ENCODE measurements around the gene NID2.

Gene NID2

DNA sequence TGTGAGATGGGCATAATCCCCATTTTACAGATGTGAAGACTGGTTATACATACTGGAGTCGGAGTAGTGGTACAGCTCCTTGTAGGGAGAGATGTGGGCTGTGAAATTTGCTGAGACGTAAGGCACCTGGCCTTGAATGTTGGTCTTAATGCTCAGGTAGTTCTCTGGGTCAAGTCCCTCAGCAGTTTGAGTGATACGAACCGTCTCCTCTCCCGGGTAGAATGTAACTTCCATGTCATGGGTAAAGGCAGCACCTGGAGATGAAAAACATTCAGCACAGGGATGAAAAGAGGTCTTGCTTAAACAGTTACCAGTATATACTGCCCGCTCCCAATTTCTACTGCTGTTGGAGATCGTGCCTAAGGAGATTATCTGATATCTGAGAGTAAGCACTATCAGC lies 28.3 kb downstream of the NID2 start:
- no peaks in the 10 kb centered on the region for H3K36me3 ChIP-seq (ENCODE audit: insufficient read depth, low read length)
- H3K9ac ChIP-seq (ENCODE audit: low read depth, low read length), result no peak overlapping the region
- H3K4me1 ChIP-seq (ENCODE audit: insufficient read depth, low read length), result no peaks in the 10 kb centered on the region
- H3K9me3 ChIP-seq (ENCODE audit: control insufficient read depth, insufficient read depth, low read length), result no peaks in the 10 kb centered on the region

DNA sequence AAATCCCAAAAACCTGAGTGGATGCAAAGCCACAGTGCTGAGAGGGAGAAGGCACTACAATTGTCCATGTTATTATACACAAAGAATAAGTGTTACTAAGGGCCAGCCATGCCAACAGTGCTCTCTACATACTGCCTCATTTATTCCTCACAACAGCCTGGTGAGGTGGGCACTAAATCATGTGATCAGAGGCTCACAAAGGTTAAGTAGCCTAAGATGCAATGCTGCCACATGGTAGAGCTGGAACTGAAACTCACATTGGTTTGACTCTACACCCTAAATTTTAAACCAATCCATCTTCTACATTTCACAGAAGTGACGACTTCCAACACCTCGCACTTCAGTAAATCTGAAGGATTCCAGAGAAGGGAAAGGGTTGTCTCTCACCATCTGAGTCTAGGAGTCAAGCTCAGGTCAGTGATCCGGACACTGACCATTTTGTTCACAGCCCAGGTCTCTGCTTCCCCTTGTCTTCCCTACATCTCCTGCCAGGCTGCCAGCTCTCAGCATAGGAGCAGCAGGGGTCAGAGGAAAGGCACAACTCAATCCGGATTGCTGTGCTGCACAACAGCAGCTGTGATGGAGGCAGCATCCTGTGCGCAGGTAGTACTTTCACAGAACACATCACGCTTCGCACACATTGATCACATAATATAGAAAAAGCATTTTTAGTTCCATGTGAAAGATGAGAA lies 29.6 kb downstream of the NID2 start:
- H3K4me1 ChIP-seq (ENCODE audit: insufficient read depth, low read length), result no peaks in the 10 kb centered on the region
- no peaks in the 10 kb centered on the region for H3K36me3 ChIP-seq (ENCODE audit: insufficient read depth, low read length)
- no peaks in the 10 kb centered on the region for H3K9me3 ChIP-seq (ENCODE audit: control insufficient read depth, insufficient read depth, low read length)
- H3K9ac ChIP-seq (ENCODE audit: low read depth, low read length), result no peak overlapping the region

DNA sequence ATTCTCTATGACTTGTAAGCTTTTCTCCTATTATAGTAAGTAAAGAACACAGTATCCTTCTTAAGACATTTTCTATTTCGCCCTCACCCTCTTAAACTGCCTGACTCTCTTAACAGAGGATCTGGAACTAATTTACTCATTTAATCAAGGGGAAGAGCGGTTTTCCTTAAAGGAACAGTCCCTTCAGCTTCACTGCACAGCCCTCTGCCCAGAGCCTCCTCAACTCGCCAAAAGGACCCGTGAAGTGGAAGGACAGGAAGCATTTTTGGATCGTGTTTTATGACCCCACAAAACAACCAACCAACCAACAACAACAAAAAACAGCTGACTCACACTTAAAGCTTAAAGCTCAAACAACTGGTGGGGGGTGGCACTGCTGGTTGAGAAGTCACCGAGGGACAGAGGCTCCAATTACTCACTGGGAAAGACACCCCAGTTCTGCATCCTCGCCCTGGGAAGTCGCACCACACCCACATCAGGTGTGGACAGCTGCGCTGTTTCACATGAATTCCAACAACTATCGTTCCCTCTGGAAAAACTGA lies 35.7 kb downstream of the NID2 start:
- Histone ChIP-seq H3K9me3 (ENCODE audit: control insufficient read depth, insufficient read depth, low read length) (no peaks in the 10 kb centered on the region), H3K9ac (ENCODE audit: low read depth, low read length) (no peak overlapping the region), H3K36me3 (ENCODE audit: insufficient read depth, low read length) (no peaks in the 10 kb centered on the region), H3K4me1 (ENCODE audit: insufficient read depth, low read length) (peaks cover 8% of the 10 kb centered on the region; the same call in 1 of the 2 replicates)

DNA sequence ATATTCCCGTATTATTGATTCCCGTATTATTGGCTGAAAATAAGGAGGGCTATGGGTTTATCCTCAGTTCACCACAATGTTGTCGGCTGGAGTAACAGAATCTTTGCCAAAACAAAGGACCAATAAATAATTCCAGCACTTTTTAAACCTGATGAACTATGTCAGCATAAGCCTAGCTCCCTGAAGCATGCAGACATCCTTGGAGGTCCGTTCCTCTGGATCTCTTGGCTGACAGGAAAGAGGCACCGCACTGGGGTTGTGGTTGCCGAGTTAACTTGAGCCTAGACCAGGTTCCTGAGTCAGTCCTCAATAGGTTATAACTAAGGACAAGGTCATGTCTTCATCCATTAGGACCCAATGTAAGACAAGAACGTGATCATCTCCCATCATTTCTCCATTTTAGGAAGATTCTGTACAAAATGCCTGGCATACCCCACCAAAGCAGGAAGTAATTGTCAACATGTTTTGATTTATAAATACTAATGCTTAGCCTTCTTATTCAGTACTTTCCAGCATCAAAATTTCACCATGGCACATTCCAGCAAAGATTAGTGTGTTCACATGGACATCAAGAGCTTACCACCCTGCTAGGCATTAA lies 36.6 kb downstream of the NID2 start:
- H3K9ac ChIP-seq (ENCODE audit: low read depth, low read length), result no peak overlapping the region
- no peaks in the 10 kb centered on the region for H3K9me3 ChIP-seq (ENCODE audit: control insufficient read depth, insufficient read depth, low read length)
- no peaks in the 10 kb centered on the region for H3K36me3 ChIP-seq (ENCODE audit: insufficient read depth, low read length)
- H3K4me1 ChIP-seq (ENCODE audit: insufficient read depth, low read length), result peaks cover 8% of the 10 kb centered on the region; the same call in 1 of the 2 replicates

DNA sequence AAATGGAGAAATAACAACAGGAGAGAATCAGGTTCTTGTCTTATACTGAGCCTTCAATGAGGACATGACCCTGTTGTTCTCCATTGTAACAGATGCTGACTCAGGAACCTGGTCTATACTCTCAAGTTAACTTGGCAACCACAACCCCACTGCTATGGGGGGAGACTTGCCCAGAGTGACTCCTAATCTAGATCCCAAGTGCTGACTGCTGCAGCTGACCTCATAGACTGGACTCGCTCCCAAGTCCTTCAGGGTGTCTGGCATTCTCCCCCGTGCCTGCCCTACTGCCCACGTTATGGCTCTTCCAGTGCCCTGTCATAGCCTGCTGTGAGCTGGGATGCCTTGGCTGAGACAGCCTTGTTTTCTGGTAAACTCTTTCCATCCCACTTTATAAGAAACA lies 37.1 kb downstream of the NID2 start:
- no peak overlapping the region for H3K9ac ChIP-seq (ENCODE audit: low read depth, low read length)
- H3K4me1 ChIP-seq (ENCODE audit: insufficient read depth, low read length), result peaks cover 8% of the 10 kb centered on the region; the same call in 1 of the 2 replicates
- H3K36me3 ChIP-seq (ENCODE audit: insufficient read depth, low read length), result no peaks in the 10 kb centered on the region
- no peaks in the 10 kb centered on the region for H3K9me3 ChIP-seq (ENCODE audit: control insufficient read depth, insufficient read depth, low read length)

DNA sequence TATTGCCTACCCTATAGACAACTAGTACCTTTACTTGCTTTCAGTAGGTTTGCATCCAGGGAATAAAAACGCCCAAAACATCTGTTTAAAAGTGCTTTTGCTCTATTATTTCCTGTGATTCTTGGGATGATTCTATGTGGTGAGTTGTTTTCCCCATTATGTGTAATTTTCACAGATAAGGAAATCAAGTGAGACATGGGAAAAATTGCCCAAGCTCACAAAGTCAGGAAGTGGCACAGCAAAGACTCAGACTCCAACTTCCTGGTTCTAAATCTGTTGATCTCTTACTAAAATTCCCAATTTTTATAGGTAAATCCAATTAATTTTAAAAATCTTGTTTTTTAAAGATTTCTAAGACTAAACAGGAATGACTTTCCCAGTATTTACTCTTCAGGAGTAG lies 39.0 kb downstream of the NID2 start:
- peaks cover 8% of the 10 kb centered on the region; the same call in 1 of the 2 replicates for H3K4me1 ChIP-seq (ENCODE audit: insufficient read depth, low read length)
- no peaks in the 10 kb centered on the region for H3K9me3 ChIP-seq (ENCODE audit: control insufficient read depth, insufficient read depth, low read length)
- no peak overlapping the region for H3K9ac ChIP-seq (ENCODE audit: low read depth, low read length)
- H3K36me3 ChIP-seq (ENCODE audit: insufficient read depth, low read length), result no peaks in the 10 kb centered on the region

DNA sequence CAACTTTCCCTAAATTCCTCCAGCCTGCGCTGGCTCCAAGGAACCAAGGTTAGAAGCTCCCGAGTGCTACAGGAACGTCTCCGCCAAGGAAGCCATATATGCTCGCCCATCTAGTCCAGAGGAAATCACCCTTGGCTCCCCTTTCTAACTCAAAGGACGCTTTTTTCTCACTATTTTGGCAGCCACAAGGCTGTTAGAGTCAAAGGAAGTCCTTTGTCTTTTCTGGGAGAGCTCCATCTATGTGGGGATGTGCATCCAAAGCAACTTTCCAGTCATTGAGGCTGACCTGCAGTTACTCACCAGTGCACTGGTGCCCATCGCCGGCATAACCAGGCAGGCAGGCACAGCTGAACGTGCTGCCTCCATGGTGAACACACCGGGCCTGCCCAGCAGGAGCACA lies 42.0 kb downstream of the NID2 start:
- Histone ChIP-seq H3K4me1 (ENCODE audit: insufficient read depth, low read length) (peaks cover 8% of the 10 kb centered on the region), H3K9me3 (ENCODE audit: control insufficient read depth, insufficient read depth, low read length) (no peaks in the 10 kb centered on the region), H3K36me3 (ENCODE audit: insufficient read depth, low read length) (no peaks in the 10 kb centered on the region), H3K9ac (ENCODE audit: low read depth, low read length) (no peak overlapping the region)

DNA sequence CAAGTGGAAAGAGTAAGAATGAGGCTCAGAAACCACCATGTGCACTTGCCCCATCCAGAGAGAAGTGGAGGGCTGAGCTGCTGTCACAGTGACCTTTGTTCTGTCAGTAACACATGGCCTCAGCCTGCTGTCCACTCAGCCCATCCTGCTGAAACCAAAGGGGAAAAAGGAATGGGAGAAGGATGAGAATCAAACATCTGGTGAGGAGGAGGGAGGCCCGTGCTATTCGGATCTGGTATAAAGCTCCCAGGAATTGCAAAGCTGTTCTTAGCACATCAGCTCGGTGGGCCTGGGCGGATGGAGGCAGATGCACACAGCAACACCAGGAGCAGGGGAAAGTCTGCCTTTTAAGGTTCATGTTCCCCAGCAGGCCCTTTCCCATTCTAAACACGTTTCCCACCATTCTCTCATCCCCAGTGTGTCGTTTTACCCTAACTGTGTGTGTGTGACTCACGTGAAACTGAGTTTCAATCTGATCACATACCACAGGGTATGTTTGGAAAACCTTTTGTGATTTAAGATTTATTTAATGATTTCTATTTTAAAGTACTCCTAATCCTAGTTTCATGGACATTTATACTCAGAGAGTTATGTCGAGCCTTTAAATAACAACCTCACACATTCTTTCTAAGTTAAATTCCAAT lies 42.7 kb downstream of the NID2 start:
- Histone ChIP-seq H3K4me1 (ENCODE audit: insufficient read depth, low read length) (peaks cover 15% of the 10 kb centered on the region), H3K9me3 (ENCODE audit: control insufficient read depth, insufficient read depth, low read length) (no peaks in the 10 kb centered on the region), H3K9ac (ENCODE audit: low read depth, low read length) (no peak overlapping the region), H3K36me3 (ENCODE audit: insufficient read depth, low read length) (no peaks in the 10 kb centered on the region)

DNA sequence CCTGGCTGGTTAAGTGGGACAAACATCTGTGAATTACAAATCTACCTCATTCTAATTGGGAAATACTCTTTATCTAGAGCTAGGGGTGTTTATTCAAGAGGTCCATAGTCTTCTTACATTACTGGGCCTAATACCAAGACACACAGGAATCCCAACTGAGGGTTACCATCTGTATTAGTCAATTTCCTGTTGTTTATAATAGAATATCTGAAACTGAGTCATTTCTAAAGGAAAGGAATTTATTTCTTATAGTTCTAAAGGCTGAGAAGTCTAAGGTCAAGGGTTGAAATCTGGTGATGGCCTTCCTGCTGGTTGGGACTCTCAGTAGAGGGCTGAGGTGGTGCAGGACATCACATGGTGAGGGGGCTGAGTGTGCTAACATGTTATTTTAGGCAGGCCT lies 43.5 kb downstream of the NID2 start:
- H3K9ac ChIP-seq (ENCODE audit: low read depth, low read length), result no peak overlapping the region
- H3K4me1 ChIP-seq (ENCODE audit: insufficient read depth, low read length), result peaks cover 24% of the 10 kb centered on the region
- H3K36me3 ChIP-seq (ENCODE audit: insufficient read depth, low read length), result no peaks in the 10 kb centered on the region

DNA sequence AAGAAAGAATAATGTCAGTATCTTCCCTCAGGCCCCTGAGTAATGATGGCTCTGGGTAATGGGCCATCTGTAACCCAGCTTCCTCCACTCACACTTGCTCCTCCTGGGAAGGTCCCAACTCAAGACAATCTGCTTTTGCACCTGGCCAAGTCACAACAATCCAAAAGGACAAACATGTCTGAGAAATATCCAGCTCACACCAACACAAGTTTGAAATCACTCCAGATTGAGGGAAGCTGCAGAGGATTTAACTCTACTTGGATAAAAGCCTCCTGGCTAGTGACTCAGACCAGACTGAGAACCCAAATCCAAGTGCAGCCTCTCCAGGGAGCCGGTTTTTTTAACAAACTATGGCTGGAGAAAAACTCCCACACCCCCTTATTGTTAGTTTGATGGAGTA lies 45.3 kb downstream of the NID2 start:
- no peak overlapping the region for H3K9ac ChIP-seq (ENCODE audit: low read depth, low read length)
- peaks cover 25% of the 10 kb centered on the region for H3K4me1 ChIP-seq (ENCODE audit: insufficient read depth, low read length)
- H3K36me3 ChIP-seq (ENCODE audit: insufficient read depth, low read length), result no peaks in the 10 kb centered on the region
- H3K9me3 ChIP-seq (ENCODE audit: control insufficient read depth, insufficient read depth, low read length), result no peaks in the 10 kb centered on the region

More for the DNA sequence above, 43.5 kb downstream of the NID2 start:
- H3K9me3 ChIP-seq (ENCODE audit: control insufficient read depth, insufficient read depth, low read length), result no peaks in the 10 kb centered on the region

DNA sequence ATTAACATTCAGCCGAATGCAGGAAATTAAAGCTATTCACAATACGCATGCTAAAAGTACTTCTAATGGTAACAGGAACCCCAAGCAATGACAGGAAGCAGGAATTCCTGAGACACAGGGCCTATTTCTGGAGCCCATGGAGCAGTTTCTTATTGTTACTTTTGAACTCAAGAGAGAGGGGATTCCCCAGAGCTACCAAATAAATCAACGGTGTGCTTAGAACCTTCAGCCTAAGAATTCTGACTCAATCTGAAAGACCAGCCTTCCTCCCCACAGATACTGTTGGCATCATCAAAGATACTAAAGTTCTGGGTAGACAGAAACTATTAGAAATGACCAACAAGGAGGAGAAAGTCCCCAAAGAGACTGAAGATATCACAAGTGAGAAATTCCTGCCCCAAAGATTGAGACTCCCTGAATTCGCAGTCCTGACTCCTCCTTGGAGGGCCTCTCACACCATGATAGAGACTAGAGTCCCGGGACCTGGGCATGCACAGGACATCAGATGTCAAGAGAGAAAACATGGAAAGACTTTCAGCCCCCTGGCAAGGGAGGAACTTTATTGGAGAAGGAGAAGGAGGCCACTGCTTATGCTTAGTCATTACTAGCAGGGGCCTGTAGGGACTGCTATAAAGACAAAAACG lies 46.8 kb downstream of the NID2 start:
- no peaks in the 10 kb centered on the region for H3K9me3 ChIP-seq (ENCODE audit: control insufficient read depth, insufficient read depth, low read length)
- no peak overlapping the region for H3K9ac ChIP-seq (ENCODE audit: low read depth, low read length)
- H3K36me3 ChIP-seq (ENCODE audit: insufficient read depth, low read length), result no peaks in the 10 kb centered on the region
- H3K4me1 ChIP-seq (ENCODE audit: insufficient read depth, low read length), result peaks cover 25% of the 10 kb centered on the region

DNA sequence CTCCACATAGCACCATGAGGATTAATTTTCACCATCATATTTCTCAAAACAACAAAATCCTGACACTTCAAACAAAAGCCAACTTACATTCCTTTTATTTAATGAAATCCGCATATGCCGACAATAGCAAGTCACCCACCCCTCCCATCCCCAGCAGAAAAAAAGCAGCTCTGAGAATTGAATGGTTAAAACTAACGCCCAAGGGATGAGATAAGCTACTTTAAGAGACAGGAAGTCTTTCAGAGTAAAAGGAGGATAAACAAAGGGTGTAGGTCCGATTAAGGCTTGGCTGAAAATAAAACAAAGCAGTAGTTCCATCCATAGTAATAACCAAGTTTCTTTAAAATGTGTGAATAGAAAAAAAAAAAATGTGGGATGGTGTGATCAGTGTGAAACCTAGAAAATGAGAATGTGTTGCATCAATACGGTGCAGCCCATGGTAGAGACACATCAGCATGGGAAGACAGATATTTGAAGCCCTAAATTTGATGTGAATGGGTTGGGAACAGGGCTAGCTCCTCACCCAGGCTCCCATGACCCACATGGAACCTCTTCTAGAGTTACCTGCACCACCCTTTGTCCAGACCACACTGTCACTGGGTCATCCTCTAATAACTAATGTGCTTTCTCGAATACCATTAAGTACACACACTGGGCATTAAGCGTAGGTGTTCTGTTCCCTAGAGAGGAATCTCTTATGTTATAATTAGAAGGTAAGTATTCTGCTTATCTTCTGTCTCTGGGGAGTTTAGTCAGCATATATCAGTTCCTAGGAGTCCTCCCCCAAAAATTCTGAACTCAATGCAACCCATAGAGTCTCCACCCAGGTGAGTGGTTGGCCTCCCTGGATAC lies 47.8 kb downstream of the NID2 start:
- no peak overlapping the region for H3K9ac ChIP-seq (ENCODE audit: low read depth, low read length)
- peaks cover 25% of the 10 kb centered on the region for H3K4me1 ChIP-seq (ENCODE audit: insufficient read depth, low read length)
- no peaks in the 10 kb centered on the region for H3K36me3 ChIP-seq (ENCODE audit: insufficient read depth, low read length)
- H3K9me3 ChIP-seq (ENCODE audit: control insufficient read depth, insufficient read depth, low read length), result no peaks in the 10 kb centered on the region

DNA sequence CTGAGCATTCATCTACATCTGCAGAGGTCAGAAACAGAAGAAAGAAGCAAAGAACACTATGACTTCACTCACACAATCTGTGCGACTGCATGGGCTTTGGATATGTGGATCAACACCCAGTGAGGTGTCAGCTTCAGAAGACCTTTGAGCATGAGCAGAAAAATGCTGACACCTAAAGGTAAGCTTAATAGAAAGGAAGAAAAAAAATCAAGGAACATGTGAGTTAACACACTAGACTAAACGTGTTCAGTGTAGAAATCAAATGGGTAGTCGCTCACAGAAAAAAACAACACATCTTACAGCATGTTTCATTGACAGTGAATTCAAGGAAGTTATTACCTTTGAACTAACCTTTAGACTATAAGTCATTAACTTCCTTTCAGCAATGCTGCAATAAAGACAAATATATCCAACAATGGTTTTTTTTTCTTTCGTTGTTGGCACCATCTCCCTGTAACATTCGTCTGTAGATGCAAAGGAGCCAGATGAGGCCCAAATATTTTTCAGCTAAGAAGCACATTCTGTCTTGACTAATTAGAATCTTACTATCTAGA lies 48.6 kb downstream of the NID2 start:
- H3K9me3 ChIP-seq (ENCODE audit: control insufficient read depth, insufficient read depth, low read length), result no peaks in the 10 kb centered on the region
- H3K4me1 ChIP-seq (ENCODE audit: insufficient read depth, low read length), result peaks cover 25% of the 10 kb centered on the region
- no peaks in the 10 kb centered on the region for H3K36me3 ChIP-seq (ENCODE audit: insufficient read depth, low read length)
- H3K9ac ChIP-seq (ENCODE audit: low read depth, low read length), result no peak overlapping the region
